ENCODE results near the gene MYPN.
"Not testable (repeated sequence)": the region's sequence is repeated elsewhere in the genome, so short reads cannot be mapped to it uniquely, and the experiment has no call there.

Gene MYPN

DNA sequence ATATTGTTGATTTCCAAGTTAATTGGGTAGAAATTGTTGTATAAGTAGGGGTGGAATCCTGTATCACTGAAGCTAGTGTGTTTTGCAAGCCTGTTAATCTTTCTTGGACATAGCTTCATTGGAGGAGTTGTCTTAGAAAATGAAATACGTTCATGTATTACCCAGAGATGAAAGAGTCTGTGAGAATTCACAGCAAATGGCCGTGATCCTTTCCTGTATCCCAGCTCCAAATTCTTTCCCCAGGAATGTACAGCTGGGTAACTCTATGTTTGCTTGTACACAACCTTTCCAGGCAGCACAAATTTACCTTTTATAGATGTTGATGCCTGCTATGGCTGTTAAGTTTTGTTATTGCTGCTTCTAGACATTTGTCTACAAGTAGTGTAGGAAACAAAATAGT, 18.7 kb downstream of the MYPN start:
- Histone ChIP-seq H3K4me3 (no peak overlapping the region), H3K27ac (no peak overlapping the region)

DNA sequence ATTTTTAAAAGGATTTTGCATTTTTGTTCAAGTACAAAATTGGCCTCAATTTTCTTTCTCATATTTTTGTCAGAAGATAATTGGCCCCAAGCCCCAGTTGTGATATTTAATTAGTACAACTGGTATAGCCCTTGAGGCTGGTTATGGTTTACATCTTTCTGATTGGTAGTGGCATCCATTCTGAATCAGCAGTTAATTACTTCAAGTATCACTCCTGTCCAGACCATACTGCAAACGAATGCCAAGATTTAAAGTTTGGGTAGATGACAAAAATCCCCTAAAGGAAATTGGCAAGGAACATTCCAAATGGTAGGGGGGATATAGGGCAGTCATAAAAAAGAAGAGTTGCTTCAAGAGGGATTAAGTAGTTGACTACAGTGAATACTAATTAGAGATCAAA, 23.1 kb downstream of the MYPN start:
- no peak overlapping the region for H3K27ac ChIP-seq
- no peak overlapping the region for H3K4me3 ChIP-seq

DNA sequence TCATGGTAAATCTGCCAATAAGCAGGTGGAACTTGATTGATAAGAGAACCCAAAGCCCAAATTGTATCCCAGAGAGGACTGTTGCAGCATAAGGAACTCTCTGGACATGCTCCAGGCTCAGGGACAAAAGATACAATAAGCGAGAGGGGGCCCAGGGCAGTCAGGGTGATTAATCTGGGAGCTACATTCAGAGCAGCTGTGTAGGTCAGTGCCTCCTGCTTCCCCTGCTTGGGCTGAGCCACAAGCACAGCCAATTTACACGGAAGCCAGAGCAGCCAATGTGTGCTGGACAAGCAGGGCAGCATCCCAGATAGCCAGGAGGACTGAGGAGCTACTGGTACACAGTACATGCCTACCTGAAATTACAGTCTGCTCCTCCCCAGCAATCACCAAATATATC, 24.2 kb downstream of the MYPN start:
- H3K4me3 ChIP-seq: no peak overlapping the region
- H3K27ac ChIP-seq: no peak overlapping the region

DNA sequence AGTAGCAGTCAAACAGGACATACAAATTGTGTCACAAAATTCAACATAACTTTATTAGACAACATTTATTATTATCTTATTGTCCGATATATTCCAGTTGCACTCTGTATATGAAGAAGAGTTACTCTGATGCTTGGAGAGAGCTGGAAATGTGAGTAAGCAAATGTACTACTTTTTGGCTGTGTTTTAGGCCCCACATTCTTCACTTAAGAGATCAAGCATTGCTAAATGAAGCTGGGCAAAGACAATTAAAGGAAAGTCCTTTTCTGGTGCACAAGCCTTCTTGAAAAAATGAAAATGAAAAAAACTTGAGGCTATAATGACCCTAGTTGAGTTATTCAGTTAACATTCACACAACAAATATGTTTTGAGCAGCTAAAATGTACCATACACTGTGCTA, 26.1 kb downstream of the MYPN start:
- Histone ChIP-seq H3K27ac (peak overlapping the region in 12 of 21 experiments; percentile 25 to 80 (median 55)), H3K4me3 (no peak overlapping the region)

DNA sequence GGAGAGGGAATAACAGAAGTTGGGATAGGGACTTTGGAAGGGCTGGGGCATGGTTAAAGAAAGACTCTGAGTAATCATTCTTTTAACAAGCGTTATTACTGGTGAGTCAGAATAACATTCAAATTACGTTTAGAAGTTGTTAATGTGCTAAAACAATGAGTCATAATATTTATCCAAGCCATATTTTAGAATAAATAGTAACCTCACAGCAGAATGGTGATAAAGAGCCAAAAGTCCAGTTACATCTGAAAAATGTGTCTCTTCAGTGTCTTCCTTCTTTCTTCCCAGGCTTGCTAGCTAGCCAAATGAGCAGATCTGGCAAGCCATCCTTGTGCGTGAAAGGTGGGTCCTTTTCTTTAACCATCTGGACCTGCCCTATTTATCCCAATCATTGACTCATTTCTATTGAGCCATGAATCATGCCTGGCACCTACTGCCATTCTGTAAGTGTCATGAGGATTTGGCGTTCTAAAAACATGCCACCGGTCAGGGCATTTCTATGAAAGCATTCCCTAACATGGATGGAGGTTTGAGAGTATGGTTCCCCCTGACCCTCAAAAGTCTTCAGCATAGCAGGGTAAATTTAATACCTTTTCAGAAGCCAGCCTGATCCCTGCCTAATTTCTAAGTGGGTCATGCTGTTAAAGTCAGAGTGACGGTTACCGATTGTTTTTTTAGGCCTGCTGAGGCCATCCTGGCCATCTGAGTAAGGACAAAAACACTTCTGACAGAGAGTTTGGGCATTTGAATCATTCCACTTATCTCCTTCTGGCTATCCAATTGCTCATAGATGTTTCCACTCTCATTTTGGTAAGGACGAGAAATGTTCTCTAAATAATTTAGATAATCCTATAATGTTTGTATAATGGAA, 26.9 kb downstream of the MYPN start:
- no peak overlapping the region for H3K4me3 ChIP-seq
- H3K27ac ChIP-seq: peak overlapping the region in 17 of 21 experiments; percentile 5 to 80 (median 46)

DNA sequence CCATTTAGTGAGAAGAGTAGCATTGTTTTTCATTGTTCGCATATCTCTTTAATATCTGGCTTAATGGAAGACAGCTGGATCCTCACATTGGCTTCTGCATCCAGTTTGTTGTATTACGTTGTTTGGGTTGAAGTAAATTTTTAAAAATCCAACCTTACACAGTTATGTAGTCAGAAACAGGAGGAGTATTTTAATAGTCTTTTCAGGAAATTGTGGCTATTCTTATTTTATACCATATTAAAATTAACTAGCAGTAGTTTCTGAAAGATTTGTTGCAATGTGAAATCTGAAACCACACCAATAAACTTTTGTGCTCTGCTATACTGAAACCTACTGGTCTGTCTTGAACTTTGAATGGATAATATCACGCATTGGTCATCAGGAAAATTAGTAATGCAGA, 27.9 kb downstream of the MYPN start:
- H3K27ac ChIP-seq: no peak overlapping the region
- no peak overlapping the region for H3K4me3 ChIP-seq

DNA sequence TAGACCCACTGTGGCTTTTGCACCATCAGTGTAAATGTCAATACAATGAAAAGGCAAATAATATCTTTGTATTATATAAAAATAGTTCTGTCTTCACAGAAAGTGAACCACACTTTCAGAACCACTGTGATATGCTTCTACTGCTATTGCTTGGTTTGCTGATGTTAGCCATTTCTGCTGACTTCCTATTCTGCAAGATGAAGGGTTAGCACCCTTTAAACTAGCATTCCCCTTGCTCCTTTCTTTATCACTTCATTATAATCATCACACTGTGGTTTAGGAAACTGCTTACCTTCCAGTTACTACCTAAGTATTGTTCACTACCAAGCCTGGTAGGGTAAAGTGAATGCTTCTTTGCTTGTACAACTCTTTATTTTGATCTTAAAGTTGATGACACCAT, 29.2 kb downstream of the MYPN start:
- H3K27ac ChIP-seq: no peak overlapping the region

DNA sequence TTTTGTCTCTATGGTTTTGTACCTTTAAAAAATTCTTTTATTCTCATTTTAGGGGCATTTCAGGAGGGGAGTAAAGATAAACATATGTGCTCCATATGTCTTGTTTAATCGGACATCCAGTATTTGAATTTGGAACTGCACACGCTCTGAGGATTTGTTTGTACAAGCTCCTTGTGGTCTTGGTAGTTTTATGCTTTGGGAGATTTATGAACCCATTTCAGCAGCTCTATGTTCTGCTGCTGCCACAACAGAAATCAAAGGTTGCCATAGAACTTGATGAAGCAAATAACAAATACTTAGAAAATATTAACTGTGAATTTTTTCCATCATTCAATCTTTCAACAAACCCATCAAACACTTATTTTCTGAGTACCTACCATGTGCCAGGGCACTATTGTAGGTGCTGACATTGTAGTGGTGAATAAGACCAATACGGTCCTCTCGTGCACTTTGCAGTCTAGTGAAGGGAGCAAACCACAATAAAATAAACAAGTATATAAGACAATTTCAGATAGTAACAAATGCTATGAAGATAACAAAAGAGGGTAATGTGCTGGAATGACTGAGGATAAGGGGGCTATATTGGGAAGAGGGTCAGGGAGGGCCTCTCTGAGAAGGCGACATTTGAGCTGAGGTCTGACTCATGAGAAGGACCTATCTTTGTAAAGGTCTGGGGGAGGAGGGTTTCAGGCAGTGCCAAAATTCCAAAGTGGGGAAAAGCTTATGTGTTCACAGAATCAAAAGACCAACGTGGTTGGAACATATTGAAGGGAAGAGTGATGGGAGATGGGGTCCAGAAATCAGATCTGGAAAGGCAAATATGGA, 30.4 kb downstream of the MYPN start:
- no peak overlapping the region for H3K27ac ChIP-seq
- H3K4me3 ChIP-seq: no peak overlapping the region

More for the DNA sequence above, 29.2 kb downstream of the MYPN start:
- no peak overlapping the region for H3K4me3 ChIP-seq

DNA sequence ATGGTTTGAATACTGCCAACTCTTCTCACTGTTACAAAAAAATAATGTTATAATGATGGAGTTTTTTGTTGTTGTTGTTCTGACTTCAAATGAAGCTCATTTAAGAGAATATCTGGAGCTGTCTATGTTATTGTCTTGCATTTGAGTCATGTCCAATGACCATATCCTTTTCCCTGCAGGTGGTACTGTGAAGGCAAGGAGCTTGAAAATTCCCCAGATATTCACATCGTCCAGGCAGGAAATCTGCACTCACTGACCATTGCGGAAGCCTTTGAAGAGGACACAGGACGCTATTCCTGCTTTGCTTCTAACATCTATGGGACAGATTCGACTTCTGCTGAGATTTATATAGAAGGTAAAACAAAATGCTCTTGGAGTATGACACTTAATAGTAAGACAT, 33.5 kb downstream of the MYPN start:
- H3K27ac ChIP-seq: no peak overlapping the region
- no peak overlapping the region for H3K4me3 ChIP-seq

DNA sequence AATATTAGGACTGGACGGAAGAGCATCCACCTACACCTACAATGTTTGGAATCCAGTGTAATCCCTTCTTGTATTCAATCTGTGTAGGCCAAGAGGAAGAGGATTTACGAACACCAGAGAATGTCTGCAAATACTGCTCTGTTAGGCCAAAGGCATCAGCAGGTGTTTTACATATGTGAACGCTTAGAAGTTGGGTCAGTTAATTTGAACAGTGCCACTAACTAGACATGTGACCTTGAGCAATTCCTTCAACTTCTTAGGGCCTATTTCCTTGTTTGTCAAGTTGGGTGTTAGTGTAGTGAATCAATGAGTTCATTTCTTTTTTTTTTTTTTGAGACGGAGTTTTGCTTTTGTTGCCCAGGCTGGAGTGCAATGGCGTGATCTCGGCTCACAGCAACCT, 35.4 kb downstream of the MYPN start:
- Histone ChIP-seq H3K4me3 (no peak overlapping the region), H3K27ac (no peak overlapping the region)

DNA sequence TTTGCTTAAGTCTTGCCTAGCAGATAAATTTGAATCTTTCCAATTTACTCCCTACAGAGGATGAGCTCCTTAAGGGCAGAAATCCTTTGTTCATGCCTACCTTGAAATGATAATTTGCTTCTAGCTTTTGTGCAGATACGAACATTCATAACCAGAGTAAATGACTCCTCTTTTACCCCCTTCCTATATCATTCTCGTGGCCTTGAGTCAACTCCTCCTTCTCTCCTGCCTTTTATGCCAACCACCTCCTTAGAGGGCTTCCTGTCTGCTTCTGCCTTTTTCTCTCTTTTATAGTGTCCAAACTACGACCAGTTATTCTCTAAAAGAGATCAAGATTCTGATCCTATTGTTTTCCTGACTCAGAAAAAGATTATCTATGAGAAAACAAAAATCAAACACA, 36.4 kb downstream of the MYPN start:
- no peak overlapping the region for H3K27ac ChIP-seq

DNA sequence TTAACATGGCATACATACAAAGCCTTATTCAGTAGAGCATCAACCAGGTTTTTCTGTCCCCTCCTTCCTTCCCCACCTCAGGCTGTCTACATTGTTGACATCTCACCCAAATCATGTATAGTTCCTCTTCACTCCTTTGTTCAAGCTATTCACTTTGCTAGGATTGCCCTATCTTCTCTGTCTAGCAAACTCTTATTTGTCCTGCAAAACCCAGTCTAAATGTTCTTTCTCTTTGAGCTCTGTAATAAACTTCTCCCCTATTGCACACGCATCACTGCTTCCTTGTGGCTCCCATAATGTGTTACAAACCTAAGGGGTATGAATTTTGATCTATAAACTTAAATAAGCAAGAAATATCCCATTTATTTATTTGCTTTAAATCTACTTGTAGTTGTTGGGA, 36.8 kb downstream of the MYPN start:
- H3K4me3 ChIP-seq: no peak overlapping the region
- no peak overlapping the region for H3K27ac ChIP-seq

More for the DNA sequence above, 36.4 kb downstream of the MYPN start:
- no peak overlapping the region for H3K4me3 ChIP-seq

DNA sequence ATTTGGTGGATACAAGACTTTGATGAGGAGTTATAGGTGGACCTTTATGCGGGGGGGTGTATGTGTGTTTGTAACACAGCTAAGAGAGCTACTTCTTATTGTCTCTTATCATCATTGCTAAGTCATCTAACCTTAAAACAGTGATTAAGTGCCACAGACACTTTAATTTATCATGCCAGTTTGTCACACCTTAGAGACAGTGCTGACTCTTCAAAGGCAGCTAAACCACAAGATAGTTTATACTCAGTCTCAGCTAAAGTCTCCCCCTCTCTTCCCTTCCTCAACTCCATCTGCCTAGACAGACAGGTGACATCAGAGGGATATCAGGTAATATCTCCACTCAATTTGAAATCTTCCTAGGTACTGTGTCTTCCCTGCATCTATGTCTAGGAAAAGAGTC, 42.2 kb downstream of the MYPN start:
- no peak overlapping the region for H3K27ac ChIP-seq
- no peak overlapping the region for H3K4me3 ChIP-seq

DNA sequence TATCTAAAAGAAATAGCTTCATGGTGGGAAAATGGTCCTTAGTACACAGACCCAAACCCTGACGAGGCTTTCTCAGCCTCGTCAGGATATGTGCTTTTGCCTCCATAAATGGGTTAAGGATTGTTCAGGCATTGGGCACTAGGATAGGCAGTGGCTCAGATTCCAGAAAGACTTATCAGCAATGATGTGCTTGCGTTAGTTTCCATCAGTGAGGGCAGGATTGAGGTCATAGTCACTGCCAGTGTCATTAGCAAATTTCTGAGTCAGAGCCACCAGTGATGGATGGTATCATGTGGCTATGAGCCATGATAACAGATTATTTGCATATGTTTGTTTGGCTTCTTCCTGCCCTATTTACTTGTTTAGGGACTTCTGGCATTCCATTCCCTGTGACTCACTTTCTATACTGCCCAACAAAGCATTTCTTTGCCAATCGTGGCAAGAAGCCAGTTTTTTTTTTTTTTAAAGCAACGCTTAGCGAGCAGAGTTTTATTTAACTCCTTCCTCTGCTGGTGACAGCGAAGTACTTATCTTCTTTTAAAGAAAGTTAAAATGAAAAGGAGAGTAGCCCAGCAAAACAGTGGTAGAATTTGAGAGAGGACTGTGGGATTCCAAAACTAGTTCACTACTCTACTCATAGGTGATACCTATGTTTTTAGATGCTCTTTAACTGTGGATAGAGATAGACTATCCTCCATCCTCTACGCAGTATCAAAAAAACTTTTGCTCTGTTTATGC, 44.4 kb downstream of the MYPN start:
- no peak overlapping the region for H3K4me3 ChIP-seq
- H3K27ac ChIP-seq: peak overlapping the region in 5 of 21 experiments; percentile 18 to 57 (median 32)

DNA sequence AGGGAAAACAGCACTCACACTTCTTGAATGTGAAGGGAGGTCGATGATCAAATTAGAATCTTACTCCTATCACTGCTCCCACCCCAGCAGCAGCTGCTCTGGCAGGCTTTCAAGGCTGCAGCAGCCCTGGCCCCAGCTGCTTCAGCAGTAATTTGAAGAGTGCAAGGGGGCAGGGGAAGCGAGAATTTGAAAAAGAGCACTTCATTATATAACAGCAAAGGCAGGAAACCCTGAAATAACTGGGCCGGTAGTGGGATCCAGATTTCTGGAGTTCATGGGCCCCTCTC, 44.9 kb downstream of the MYPN start:
- Histone ChIP-seq H3K4me3 (no peak overlapping the region), H3K27ac (peak overlapping the region in 3 of 21 experiments; percentile 18 to 54 (median 21))

DNA sequence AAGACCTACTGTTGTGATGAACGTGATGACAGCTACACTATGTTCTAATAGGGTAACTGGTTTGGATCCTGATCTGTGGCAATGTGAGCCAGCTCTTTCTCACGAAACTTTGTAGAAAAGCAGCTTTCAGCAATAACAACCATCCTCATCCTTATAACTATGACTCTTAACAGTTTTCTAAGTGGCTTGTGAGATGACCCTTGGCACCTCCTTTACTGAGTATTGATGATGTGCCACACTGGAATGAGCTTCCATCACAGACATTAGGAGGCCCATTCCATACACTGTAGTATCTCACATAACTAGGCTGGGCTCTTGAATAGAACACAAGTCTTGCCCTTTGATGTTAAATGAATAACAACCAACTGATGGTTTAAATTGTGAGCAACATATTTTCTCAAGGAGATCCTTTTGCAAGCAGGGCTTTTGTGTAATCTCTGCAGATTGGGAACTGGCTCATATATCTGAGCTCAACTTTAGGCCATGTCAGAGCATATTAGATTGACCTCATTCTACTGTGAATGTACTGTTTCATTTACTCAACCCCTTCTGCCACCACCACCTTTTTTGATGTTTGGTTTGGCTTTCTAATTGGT, 46.4 kb downstream of the MYPN start:
- no peak overlapping the region for H3K4me3 ChIP-seq
- peak overlapping the region in 1 of 21 experiments; percentile 38 for H3K27ac ChIP-seq

DNA sequence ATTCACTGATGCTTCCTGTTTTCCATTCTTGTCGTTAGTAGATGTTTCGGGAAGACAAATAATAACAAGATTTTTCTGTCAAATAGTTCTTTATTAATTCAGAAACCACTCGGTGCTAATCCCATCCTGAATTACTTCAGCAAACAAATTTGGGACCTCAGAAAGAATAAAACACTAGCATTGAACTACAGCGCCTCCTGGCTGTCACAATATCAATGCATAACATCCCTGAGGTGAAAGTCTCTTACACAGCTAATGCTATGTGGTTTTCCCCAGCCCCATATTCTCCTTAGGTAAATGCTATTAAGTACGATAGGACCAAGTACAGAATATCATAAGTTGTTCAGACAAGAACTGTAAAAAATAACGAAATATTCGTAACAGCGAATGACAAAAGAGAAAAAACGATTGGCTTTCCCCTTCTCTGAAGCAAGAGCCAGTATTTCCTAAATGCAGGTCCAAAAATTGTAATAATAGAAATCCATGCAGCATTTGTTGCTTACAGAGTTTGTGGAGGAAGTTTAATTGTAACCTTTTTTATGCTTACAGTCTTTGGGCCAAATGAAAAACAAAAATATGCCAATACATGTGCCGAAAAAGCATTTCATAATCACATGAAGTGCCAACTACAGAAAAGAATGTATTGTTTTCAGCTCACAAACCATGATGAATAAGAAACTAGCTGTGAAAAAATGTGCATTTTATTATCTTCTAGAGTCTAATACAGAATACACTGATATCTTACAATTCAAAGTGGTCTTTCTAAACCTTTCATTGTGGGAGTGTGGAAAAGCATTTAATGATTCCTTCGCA, 47.3 kb downstream of the MYPN start:
- H3K4me3 ChIP-seq: no peak overlapping the region
- H3K27ac ChIP-seq: no peak overlapping the region

DNA sequence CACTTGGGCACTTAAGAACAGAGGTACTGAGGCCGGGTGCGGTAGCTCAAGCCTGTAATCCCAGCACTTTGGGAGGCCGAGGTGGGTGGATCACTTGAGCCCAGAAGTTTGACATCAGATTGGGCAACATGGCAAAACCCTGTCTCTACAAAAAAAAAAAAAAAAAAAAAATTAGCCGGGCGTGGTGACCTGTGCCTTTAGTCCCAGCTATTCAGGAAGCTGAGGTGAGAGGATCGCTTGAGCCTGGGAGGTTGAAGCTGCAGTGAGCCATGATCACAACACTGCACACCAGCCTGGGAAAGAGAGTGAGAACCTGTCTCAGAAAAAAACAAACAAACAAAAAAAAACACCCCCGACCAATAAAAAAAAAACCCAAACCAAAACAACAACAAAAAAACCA, 48.2 kb downstream of the MYPN start:
- H3K4me3 ChIP-seq, H3K27ac ChIP-seq: not testable (repeated sequence)

DNA sequence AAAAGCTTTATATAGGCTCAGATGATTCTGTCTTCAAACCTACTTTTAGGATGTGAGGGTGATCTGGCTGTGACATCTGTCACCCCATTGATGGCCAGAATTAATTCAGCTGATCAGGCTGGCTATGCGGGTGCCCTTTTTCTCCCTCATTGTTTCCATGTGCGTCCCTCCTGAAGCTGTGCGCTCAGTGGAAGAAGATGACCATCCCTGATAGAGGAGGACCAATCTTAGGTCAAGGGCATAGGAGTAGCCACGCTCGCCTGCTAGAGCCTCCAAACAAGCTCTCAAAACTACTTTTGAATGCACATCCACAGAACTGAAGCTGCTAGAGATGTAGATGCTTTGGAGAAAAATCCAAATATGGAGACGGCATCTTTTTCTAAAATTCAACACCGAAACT, 48.7 kb downstream of the MYPN start:
- H3K4me3 ChIP-seq: no peak overlapping the region
- no peak overlapping the region for H3K27ac ChIP-seq

Measured in skin epidermis (tissue), 12 donors.